ENCODE data around the gene COLEC11.
A peak's percentile ranks its signal among the peaks of the same experiment; 100 is the strongest.

The COLEC11 gene

DNA sequence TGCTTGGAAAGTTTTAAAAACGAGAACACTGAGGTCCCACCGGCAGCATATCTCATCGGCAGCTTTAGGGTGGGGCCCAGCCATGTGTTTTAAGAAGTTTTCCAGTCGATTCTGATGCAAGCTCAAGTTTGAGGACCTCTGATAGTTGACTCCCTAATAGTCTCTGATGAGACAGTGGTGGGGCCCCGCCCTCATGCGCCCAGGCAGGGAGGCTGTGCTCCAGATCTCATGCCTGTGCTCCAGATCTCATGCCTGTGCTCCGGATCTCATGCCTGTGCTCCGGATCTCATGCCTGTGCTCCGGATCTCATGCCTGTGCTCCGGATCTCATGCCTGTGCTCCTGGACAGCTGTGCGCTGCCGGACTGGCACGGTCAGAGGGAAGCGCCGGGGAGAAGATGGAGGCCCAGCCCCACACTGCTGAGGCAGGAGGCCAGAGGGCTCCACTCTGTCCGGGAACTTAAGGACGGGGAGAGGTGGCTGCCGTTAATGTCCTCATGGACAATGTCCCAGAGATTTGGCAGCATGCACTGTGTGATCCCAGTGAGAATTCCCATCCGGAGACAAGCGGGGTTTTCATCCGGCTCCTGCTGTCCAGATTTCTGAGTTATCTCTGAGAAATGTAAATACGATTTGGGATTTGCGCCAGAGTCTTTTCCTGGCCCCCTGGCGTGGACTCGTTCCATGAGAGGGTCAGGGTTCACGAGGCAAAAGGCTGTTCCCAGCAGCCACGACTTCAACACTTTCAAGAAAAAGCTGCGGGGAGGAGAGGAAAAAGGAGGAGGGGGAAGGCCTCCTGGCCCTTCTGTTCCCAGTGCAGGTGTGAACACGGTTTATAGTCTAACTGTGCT, 9.4 kb upstream of the COLEC11 start:
- no peak for DNase-seq

DNA sequence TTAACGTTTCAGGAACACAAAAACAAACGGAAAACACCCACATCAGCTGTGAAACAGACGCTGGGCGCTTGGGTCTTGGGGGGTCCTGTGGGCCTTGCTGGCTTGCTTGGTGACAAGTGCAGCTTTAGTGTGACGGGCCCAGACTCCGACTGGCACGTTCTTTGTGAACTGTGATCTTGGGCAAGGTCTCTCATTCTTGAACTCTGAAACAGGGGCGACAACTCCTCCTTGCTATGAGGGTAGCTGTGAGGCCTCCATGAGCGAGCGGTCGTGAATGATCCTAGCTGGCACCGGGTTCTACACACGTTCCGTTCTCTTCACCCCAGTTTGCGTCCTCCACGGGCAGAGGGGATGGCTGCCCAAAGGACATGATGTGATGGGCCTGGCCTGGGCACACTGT, 8.7 kb upstream of the COLEC11 start:
- DNase-seq: no peak

DNA sequence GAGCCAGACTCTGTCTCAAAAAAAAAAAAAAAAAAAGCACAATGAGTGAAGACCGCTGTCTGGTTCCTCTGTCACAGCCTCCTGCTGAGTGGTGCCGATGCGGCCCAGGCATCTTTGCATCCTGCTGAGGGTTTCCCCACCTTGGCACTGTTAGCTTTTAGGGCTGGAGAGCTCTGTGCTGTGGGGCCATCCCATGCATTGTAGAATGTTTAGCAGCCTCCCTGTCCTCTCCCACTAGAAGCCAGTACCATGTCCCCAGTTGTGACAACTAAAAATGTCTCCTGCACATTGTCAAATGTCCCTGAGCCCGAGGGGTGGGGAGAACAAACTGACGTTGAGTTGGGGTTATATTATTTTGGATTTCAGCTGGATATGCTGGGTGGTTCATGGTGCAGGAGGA, 7.9 kb upstream of the COLEC11 start:
- no peak for DNase-seq

DNA sequence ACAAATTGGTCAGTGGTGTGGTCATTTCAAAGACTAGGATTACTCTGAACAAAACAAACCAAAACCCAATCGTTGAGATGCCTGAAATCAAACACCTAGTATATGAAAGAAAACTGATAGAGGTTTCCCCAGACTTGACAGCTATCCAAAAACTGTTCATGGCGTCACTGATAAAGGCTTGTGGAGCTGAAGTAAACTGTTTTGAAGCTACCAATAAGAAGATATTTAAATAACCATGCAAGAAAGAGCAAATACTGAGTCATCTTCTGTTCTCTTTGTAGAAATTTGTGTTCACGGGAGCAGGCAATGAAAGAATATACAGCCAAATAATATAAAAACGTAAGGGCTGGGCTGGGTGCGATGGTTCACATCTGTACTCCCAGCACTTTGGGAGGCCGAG, 7.5 kb upstream of the COLEC11 start:
- no peak for DNase-seq

DNA sequence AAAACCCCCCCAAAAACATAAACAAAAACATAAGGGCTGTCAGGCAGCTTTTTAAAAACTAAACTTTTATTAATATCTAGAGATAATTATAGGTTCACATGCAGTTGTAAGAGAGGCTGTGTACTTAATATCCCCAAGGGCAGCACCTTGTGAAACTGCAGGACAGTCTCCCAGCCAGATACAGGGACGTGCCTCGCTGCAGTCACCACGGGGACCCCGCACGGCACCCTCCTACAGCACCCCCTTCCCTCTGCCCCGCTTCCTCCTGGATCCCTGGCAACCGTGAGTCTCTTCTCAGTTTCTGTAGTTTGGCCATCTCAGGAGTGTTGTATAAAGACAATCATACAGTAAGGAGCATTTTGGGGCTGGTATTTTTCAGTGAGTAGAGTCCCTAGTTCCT, 6.8 kb upstream of the COLEC11 start:
- DNase-seq: no peak

DNA sequence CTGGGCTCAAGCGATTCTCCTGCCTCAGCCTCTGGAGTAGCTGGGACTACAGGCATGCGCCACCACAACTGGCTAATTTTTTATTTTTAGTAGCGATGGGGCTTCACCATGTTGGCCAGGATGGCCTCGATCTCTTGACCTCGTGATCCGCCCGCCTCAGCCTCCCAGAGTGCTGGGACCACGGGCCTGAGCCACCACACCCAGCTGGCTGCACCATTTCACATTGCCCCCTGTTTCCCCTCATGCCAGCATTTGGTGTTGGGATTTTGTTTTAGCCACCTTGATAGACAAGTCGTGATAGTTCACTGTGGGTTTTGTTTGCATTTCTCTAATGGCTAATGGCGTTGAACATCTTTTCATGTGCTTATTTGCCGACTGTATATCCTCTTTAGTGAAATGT, 5.8 kb upstream of the COLEC11 start:
- DNase-seq: no peak

DNA sequence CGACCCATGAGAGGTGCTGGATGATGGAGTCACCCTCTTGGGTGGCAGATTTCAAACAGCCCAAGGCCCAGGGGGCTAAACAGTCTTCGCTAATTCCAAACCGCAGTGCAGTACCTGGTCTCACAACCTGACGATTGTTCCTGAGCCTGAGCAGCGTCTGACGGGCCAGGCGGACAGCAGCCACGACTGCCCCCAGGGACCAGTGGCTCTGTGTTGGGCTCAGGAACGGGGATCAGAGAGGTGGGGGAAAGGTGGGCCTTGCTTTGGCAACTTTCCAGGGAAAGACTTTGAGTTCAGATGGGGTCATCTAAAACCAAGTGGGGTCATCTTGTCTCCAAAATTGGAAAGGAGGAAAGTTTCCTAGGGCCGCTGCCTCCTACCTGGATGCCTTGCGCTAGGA, 492 bp downstream of the COLEC11 start:
- no peak for DNase-seq

DNA sequence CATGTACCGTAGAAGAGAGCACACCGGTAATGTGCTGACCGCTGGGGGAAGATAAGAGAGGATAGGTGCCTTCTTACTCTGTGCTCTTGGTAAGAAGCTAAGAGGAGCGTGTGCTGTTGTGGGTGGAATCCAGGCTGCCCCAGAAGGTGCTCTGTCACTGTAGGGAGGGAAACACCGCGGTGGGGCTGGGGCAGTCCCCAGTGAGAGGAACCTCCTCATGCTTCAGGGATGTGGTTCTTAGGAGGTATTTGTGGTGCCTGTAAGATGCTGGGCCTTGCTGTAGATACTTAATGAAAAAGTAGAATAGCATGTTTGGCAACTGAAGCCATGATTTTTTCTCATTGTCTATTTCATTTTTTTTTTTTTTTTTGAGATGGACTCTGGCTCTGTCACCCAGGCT, 1.1 kb downstream of the COLEC11 start:
- DNase-seq: no peak

DNA sequence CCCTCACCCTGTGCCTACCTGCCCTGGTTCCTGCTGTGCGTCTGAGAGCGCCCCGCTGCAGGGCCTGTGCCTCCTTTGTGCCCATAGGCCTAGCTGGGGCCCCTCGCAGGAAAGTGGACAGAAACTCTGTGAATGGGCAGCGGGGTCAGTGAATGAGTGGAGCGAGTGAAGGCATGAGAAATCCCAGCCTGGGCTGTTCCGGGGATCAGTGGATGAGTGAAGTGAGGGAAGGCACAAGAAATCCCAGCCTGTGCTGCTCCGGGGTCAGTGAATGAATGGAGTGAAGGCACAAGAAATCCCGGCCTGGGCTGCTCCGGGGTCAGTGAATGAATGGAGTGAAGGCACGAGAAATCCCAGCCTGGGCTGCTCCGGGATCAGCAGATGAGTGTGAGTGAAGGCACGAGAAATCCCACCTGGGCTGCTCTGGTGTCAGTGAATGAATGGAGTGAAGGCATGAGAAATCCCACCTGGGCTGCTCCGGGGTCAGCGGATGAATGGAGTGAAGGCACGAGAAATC, 2.0 kb downstream of the COLEC11 start:
- DNase-seq: no peak

DNA sequence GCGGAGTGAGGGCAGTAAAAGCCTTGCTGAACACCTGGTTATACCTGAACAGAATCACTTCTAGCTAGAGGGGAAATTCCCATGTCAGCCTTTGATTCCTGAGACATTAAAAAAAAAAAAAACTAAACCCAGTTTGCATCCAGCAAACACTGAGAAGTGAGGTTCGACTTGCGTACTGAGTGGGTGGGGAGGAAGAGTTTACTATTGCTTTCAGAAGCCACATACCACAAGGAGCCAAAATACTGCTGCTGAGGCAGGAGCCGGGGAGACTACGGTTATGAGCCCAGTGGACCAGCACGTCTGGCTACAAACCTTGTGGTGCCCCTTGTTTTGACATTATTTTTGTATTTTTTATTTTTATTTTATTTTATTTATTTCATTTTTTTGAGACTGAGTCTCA, 2.7 kb downstream of the COLEC11 start:
- DNase-seq: no peak

DNA sequence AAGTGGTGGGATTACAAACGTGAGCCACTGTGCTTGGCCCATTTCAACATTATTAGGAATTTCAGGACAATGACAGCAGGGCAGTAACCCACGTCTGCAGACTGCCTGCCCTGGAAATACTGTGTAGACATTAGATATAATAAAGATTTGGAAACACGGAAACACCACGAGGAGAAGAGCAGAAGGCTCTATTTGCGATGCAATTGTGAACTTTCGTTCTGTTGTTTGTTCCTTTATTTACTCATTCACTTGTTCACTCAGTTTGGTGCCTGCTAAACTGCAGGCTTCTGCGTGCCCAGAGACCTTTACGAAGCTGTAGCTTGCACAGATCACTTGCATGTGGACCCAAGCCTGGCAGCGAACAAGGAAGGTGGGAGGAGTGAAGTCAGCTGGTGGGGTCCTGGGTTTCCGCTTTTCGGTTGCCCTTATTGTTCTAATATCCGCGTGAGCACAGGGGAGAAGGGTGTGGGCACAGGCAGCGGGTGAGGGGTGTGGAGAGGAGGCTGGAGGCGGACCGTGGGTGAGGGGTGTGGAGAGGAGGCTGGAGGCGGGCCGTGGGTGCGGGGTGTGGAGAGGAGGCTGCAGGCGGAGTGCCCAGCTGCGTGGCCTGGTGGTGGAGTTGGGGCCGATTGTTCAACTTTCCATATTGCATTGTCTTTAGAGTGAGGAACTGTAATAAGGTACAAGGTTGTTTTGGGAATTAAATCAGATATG, 3.4 kb downstream of the COLEC11 start:
- no peak for DNase-seq

DNA sequence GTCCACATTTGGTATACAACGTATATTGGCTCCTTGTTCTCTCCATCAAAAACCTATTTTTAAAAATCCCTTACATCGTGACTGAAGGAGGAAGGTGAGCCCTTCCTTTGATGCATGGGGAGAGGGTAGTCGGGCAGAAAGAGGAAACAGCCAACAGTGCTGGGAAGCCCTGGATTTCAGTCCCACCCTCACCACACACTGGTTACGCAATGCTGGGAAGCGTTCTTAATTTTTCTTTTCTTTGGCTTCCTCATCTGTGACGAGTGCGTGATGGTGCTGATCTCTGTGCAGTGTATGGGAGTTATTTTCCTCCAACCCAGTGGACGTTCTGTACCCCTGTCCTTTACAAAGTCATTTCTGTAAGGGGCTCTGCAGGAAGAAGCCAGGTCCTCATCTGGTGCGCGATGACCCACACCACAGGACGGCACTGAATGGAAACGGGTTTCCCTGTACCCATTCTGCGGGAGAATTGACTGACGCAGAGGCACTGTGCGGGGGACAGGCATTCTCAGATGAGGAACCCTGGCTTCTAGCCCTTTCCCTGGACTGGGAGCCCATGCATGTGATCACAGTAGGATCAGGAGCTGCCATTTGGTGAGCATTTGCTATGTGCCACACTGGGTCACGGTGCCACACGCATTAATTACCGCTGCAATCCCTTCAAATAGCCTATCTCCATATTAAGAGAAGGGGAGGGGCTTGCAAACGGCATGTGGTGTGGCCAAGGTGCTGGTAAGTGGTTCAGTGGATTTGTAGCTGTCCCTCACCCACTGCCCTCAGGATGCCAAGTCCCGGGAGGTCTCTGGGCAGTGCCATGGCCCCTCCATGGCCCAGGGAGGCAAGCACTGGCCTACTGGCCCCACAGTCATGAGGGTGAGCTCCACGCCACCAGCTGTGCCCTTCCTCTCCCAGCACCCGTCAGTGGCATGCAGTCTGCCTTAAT, 4.3 kb downstream of the COLEC11 start:
- DNase-seq: no peak

DNA sequence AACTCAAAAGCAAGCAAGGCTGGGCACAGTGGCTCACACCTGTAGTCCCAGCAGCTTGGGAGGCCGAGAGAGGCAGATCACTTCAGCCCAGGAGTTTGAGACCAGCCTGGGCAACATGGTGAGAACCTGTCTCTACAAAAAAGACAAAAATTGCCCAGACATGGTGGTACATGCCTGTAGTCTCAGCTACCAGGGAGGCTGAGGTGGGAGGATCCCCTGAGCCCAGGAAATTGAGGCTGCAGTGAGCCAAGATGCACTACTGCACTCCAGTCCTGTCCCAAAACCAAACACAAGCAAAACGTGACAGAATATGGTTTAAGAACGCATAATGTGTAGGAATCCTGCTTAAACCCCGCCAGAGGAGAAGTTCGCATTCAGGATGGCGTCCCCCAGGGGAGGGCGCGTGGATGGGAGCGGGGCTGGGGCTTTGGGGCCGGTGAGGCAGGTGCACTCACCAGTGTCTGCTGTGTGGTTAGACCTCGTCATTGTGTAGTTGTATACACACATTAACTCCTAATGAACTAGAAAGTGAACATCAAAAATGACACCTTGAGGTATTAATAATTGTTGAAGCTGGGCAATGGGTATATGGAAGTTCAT, 5.4 kb downstream of the COLEC11 start:
- no peak for DNase-seq

DNA sequence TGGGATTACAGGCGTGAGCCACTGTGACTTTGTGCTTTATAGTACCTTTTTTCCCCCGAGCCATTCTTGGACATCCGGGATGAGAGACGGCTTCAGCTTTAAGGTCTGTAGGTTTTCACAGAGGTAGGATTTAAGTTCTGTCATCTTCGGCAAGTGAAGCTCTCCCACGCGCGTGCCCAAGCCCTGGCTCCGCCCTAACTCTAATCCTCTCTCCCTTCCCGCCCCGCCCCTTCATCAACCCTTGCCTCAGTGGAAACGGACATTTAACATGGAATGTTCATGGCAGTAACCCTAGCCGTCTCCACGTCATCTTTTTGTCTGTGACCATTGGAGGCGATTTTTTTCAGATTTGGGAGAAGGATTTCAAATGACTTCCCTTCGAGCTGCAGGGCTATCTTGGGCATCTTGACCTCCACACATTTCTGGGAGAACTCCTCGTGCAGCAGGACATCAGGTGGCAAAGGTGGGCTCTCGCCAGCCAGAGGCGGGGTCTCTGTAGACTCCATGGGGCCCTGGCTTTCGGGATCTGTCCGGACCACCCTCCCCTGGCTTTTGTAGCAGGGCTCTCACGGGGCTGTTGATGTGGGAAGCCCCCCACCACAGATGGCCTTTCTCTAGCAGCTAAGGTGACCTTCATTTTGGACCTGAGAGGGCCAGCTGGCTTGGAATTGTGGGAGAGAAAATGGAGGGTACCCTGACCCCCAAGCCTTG, 6.8 kb downstream of the COLEC11 start:
- DNase-seq: no peak

DNA sequence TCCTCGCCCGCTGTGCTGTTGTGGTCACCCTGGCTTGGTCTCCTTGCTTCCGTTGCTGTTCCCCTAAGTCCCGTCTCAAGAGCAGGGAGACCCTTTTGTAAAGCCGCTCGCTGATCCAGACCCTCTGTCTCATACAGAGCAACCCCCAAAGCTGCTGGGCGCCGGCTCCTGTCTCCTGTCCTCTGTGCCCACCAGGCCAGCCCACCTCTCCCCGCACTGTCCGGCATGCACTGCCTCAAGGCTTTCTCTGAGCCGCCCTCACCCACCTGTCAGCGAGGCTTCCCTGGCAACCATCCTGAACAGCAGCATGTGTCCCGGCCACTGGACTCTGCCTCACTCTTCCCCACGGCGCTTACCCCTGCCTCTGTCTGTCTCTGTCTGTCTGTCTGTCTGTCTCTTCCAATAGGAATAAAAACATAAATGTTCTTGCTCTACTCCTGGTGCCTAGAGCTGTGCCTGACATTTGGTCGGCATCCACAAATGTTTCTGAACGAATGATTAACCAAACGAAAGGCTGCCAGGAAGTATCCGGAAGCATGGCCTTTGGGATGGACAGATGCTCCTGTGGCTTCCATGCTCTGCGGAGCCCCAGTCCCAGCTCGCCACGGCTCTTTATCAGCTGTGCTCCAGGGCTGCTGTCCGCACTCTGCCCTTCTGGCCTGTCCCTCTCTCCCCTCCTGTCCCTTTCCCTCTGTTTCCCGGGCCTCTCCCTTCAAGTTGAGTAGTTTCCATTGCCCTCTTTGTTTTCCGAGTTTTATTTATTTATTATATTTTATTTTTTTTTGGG, 7.8 kb downstream of the COLEC11 start:
- DNase-seq: no peak

DNA sequence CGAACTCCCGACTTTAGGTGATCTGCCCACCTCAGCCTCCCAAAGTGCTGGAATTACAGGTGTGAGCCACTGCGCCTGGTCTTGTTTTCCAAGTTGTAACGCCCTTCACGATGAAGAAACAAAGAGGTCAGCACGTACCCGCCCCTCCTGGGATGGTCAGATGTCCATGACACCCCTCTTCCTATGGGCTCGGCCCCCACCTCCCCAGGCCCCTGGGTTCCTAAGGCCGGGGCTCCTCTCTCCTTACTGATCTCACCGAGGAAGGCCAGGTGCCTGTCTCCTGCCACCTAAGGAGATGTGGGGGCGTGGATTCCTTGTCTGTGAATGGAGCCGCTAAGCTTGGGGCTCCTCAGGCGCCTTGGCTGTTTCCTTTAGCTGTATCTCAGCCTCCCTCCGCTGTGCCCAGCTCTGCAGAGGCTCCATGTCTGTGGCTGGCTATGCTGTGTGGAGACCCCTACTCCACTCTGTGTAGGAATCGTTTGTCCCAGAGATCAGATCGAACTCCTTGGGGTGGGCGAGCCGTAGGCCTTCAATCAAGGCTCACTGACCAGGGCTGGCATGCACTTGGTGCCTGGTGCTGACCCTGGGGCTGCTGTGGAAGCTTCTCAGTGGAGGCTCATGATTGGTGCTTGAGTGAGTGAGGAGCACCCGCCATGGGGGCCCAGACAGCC, 8.8 kb downstream of the COLEC11 start:
- no peak for DNase-seq

DNA sequence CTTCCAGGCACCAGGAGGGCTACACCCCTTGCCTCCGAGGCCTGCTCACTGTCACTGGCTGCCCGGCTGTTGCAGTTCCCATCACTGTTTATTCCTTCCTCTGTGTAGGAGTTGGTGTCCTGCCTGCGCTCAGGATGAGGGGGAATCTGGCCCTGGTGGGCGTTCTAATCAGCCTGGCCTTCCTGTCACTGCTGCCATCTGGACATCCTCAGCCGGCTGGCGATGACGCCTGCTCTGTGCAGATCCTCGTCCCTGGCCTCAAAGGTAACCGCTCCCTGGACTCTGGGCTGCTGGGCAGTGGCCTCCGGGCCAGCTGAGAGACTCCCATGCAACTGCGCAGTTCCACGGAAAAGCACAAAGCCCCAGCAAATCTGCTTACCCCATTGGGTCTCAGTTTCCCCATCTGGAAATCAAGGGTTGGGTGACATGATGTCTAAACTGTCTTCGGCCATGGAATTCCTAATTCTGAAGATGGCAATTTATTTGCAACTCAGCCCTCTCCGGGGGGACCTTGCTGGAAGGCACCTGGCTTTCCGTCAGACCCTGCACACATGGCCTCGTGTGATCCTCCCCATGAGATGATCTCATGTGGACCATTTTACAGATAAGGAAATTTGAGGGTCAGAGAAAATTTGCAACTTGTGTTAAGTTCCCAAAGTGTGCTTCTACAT, 9.4 kb downstream of the COLEC11 start:
- no peak for DNase-seq

DNA sequence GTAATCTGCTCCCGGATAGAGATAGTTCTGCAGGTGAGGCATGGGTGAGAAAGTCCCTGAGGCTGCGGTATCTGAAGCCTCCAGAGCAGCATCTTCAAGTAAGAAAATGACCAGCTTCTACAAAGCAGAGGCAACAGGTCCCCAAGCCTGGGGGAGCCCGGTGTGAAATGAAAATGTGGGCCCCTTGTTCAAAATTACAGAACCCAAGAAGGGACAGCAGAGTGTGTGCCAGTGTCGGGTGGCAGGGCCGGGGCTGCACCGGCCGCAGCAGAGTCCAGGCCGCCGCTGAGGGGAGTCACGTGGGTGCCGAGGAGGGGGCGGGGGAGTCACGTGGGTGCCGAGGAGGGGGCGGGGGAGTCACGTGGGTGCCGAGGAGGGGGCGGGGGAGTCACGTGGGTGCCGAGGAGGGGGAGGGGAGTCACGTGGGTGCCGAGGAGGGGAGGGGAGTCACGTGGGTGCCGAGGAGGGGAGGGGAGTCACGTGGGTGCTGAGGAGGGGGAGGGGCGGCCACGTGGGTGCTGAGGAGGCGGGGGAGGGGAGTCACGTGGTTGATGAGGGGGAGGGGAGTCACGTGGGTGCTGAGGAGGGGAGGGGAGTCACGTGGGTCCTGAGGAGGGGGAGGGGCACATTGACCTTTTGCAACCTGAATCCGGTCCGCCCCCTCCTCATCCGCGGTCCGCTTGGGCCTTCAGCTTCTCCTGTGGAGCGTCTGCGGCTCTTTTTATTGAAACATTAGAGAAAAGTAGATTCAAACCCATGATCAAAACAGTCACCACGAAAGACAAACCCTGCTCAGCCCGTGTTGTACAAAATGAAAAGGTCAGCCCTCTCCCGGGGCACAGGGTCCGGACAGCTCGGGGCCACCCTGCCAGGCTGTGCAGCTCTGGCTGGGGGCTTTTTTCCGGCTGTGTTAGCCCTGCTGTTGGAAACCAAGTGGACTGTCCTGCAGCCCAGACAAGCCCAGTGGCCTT, 10.4 kb downstream of the COLEC11 start:
- DNase-seq: peak; percentile 76

DNA sequence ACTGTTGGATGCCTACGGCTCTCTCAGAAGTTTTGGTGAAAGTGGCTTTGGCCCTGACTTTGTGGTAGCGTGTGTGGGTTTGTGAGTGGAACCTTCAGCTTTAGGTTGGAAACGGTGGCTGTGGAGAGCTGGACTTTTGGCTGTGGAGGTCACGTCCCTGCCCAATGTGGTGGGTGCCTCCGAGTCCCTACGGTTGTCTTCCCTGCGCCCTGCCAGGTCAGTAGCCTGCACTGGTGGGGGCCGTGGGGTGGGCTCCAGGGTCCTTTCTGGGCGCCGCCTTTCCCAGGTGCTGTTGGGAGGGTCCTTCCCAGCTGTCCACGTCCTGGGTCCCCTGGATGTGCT, 11.1 kb downstream of the COLEC11 start:
- no peak for DNase-seq
